SK-N-MC (cell line): ENCODE data around the gene UBE3B.

ENCODE experiments used
- EZH2 ChIP-seq: fragments of 200-600 bp; sonication (generic); IDR thresholded peaks from one replicate; pipeline ENCODE4 v1.6.1; 2017; ENCODE audit warnings: antibody characterized with exemption
- FOXP2 ChIP-seq: optimal IDR thresholded peaks from 2 replicates; pipeline ENCODE3; 2011; ENCODE audit warnings: mild to moderate bottlenecking, moderate library complexity; ENCODE audit not compliant: insufficient read depth; ENCODE audit errors: extremely low read length, control extremely low read depth
- POLR2AphosphoS5 ChIP-seq: IDR thresholded peaks from 2 replicates; pipeline ENCODE4 v1.6.1; 2012; ENCODE audit warnings: mild to moderate bottlenecking, low read depth, low read length, borderline replicate concordance

DNA sequence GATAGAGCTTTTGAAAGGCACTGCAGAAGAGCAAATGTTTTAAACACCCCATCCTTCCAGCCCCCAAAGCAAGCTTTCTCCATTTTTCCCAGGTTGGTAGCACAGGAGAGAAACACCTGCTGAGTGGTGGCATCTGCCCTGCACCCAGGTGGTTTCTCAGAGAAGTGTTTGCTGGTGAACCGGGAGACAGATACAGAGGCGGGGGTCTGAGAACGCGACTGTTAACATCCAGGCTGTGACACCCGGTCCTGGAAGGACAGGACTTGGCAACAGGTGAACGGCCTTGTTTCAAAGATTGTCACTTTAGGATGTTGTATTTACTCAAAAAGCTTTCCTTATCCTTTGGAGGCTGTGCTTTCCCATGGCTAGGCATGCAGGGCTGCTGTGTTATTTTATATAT, 77.3 kb downstream of the UBE3B start:
- TF ChIP-seq EZH2: no peak
- TF ChIP-seq FOXP2: no peak
- 0 out of 2 replicates have a peak, but pooled peaks have one; percentile 30 for TF ChIP-seq POLR2AphosphoS5
